HG03354 (cell line): ENCODE results near the gene CARMIL1.

ENCODE experiments used
- ATAC-seq: cut with Tn5 transposase; IDR thresholded peaks from one replicate; pipeline ENCODE4 v1.9.1; 2021; ENCODE audit warnings: mild to moderate bottlenecking; ENCODE audit not compliant: unreplicated experiment, poor library complexity, severe bottlenecking

Gene CARMIL1

DNA sequence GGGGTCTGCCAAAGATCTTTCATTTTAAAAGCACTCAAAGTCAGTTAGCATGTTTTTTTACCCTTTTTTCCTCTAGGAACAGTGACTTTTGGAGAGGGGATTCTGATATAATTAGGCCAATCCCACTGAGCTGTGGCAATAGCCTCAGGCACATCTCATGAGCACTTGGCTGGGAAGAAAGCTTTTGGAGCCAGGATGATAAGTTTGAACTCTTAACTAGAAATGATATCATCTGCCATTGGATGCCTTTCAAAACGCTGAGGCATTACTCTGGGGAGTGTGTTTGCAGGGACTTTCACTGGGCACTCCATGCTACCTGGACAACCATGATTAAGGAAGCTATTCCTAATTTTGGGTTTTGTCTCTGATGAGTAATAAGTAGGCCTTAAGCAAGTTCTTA, 376.5 kb downstream of the CARMIL1 start:
- no peak for ATAC-seq

GRCh38 chr6:25659633-25660368, 380.6 kb downstream of the CARMIL1 start:
- no peak for ATAC-seq

DNA sequence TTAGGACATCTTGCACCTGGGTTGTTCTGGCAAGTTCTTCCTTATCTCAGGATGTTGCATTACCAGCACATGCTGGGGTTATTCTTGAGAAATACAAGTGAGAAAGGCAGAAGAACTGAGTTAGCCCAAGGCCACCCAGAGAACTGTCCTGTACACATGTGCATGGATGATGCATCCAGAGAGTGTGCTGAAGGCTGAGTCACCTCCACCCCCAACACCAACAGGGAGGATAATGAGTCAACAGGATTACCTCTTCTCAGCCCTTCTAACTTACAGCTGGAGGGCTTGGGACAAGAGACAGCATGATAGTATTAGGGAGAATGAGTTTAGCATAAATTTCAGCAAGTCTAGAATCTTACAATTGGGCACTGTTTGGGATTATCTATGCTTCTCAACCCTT, 381.3 kb downstream of the CARMIL1 start:
- no peak for ATAC-seq

DNA sequence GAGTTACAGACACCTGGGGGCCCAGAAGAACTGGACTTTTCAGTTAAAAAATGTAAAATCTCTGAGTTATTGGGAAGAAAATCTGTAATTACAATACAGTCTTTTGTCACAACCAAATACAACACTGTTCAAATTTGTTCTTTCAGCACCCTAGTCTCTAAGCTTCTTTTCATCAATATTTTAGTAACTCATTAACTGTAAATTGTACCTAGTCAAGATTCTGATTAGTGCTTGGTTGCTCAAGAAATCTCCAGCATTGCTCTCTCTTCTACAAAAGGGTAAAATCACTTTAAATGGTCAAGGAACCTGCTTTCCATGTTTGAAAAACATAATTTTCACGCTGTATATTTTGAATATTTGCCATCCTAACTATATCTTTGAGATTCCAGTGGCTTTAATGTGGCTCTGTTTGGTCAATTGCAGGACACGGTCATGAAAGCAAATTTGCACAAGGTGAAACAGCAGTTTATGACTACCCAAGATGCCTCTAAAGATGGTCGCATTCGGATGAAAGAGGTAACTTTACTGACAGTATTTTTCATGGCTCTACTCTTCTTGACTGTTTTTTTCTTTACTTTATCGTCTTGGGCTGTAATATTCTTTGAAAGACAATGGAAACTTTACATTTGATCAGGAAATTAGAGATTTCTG, 382.1 kb downstream of the CARMIL1 start:
- no peak for ATAC-seq

DNA sequence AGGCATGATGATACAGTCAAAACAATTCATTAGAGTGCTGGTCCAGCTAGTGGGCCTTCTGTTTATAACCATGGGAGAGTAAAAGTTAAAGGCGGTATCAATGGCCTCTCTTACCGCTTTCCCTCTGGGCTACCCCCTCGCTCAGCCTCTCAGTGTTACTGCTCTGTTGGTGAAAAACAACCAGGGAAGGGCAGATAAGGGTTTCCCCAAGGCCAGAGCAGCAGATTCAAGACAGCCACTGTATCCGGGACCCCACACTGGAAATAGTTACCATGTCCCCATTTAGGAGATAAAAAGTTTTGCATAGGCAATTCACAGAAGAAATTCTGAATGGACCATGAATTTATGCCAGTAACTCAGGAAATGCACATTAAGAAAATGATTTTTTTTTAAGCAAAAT, 386.3 kb downstream of the CARMIL1 start:
- no peak for ATAC-seq

- no peak for ATAC-seq
Observed at GRCh38 chr6:25669413-25669812, 390.2 kb downstream of the CARMIL1 start.
